Bronchial epithelial cell (primary cell): ENCODE measurements around the gene SMYD2. TPM values are rescaled to one million over a fixed set of nuclear protein-coding genes. Genes with fewer than 3 reads are reported as not detected.

ENCODE experiments used
- DNase-seq: peaks from one replicate; pipeline ENCODE4 v3.0.0-alpha.2; 2010; ENCODE audit warnings: low read depth
- FAIRE-seq: peaks from 2 replicates; lab custom pipeline; 2011; peaks lifted over from hg19 to GRCh38; lab: Jason Lieb, UNC
- H3K27me3 ChIP-seq: 2 replicates; pipeline ENCODE4 v1.5.1; 2011; ENCODE audit warnings: low read length; ENCODE audit not compliant: control insufficient read depth, insufficient read depth
- H3K36me3 ChIP-seq: 2 replicates; pipeline ENCODE4 v1.5.1; 2011; ENCODE audit warnings: low read length; ENCODE audit not compliant: control insufficient read depth, insufficient read depth
- H3K4me3 ChIP-seq: 2 replicates; pipeline ENCODE4 v1.5.1; 2011; ENCODE audit warnings: mild to moderate bottlenecking, low read depth, low read length, control low read depth
- CTCF ChIP-seq: IDR thresholded peaks from 2 replicates; pipeline ENCODE4 v1.5.1; 2011; ENCODE audit warnings: mild to moderate bottlenecking, moderate library complexity, low read length, control low read depth, inconsistent platforms; ENCODE audit not compliant: insufficient read depth, severe bottlenecking
- total RNA-seq: library from RNA; depleted of rRNA; stranded (reverse); fragments of >200 nt; gene quantifications from 2 replicates; pipeline ENCODE4 v1.2.1, GENCODE V29; 2014

The SMYD2 gene
- total RNA-seq, 1 donor from 2014 or later: 58.4 TPM

GRCh38 chr1:214264196-214264595, 16.8 kb upstream of the SMYD2 start:
- no peak for FAIRE-seq
- TF ChIP-seq CTCF: no peak
- no peak for DNase-seq
- no peaks in the 10 kb centered on the region for H3K27me3 ChIP-seq
- no peak overlapping the region for H3K4me3 ChIP-seq
- H3K36me3 ChIP-seq: no peaks in the 10 kb centered on the region

- Histone ChIP-seq H3K4me3 (no peak overlapping the region), H3K36me3 (no peaks in the 10 kb centered on the region), H3K27me3 (no peaks in the 10 kb centered on the region)
- TF ChIP-seq CTCF: no peak
- DNase-seq (no peak), FAIRE-seq (no peak)
Measured at GRCh38 chr1:214264976-214265375, 16.0 kb upstream of the SMYD2 start.

GRCh38 chr1:214270097-214270650, 10.8 kb upstream of the SMYD2 start:
- Histone ChIP-seq H3K27me3 (no peaks in the 10 kb centered on the region), H3K36me3 (no peaks in the 10 kb centered on the region), H3K4me3 (no peak overlapping the region)
- no peak for TF ChIP-seq CTCF
- DNase-seq (no peak), FAIRE-seq (no peak)

GRCh38 chr1:214271174-214271858, 9.6 kb upstream of the SMYD2 start:
- no peak for TF ChIP-seq CTCF
- Histone ChIP-seq H3K27me3 (no peaks in the 10 kb centered on the region), H3K4me3 (no peak overlapping the region), H3K36me3 (no peaks in the 10 kb centered on the region)
- no peak for FAIRE-seq
- no peak for DNase-seq

GRCh38 chr1:214271995-214272731, 8.8 kb upstream of the SMYD2 start:
- FAIRE-seq (no peak), DNase-seq (no peak)
- no peak overlapping the region for H3K4me3 ChIP-seq
- no peaks in the 10 kb centered on the region for H3K36me3 ChIP-seq
- no peaks in the 10 kb centered on the region for H3K27me3 ChIP-seq
- no peak for TF ChIP-seq CTCF
